ENCODE measurements around the gene RMC1. TPM values are rescaled to one million over a fixed set of nuclear protein-coding genes. Genes with fewer than 3 reads are reported as not detected.

Gene RMC1
- total RNA-seq, 4 donors from 2014 or later, result 24.9 to 41.0 (median 31.0) TPM

DNA sequence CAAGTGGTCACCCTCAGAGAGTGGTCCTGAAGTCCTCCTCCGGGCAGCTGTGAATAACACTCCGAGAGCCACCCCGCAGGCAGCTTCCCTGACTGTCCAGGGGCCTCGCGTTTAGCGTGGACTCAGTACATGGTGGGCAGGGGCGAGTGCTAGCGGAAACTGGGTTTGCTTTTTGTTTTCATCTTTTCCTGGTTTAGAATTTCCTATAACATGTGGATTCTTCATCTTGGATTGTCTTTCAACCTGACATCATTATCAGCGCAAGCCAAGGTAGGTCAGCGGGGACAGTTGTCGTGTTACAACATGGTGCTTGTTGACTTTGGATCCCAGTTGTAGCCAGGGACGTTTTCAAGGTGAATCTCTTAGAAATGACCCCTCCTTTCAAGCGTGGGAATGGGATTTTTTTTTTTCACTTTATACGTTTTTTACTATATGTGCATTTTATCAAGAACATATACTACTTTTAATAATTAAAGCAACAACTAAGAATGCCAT lies 20.9 kb downstream of the RMC1 start:
- H3K36me3 ChIP-seq, result peaks cover 58 to 99% (median 93%) of the 10 kb centered on the region in 4 donors

GRCh38 chr18:23526501-23527063 lies 23.3 kb downstream of the RMC1 start:
- Histone ChIP-seq H3K27ac (replicated peaks in 1 of 4) (no peak overlapping the region), H3K27me3 (no peaks in the 10 kb centered on the region), H3K4me1 (peaks cover 0 to 12% (median 9%) of the 10 kb centered on the region in 4 donors), H3K36me3 (peaks cover 57 to 99% (median 93%) of the 10 kb centered on the region in 4 donors), H3K4me3 (no peak overlapping the region), H3K9me3 (no peaks in the 10 kb centered on the region)
- WGBS, result 92% methylated on average over 5 of the region's 5 CpGs
- intact Hi-C loops (cut with DNase I), result no loop called here
- TF ChIP-seq EP300 (IDR thresholded peaks at IDR 0.05), result no peak
- no peak for TF ChIP-seq CTCF (IDR thresholded peaks at IDR 0.05)
- no peak for TF ChIP-seq POLR2A (IDR thresholded peaks at IDR 0.05; ENCODE audit: low read depth)
- no peak for TF ChIP-seq POLR2AphosphoS5 (IDR thresholded peaks at IDR 0.05)
- DNase-seq (ENCODE audit: extremely low spot score), result no peak

More for the DNA sequence above, 20.9 kb downstream of the RMC1 start:
- Histone ChIP-seq H3K27ac (replicated peaks in 1 of 4) (no peak overlapping the region), H3K9me3 (no peaks in the 10 kb centered on the region), H3K27me3 (no peaks in the 10 kb centered on the region), H3K4me1 (peaks cover 0 to 17% (median 14%) of the 10 kb centered on the region in 4 donors), H3K4me3 (no peak overlapping the region)
- no peak for TF ChIP-seq POLR2AphosphoS5 (IDR thresholded peaks at IDR 0.05)
- TF ChIP-seq POLR2A (IDR thresholded peaks at IDR 0.05; ENCODE audit: low read depth), result no peak
- TF ChIP-seq EP300 (IDR thresholded peaks at IDR 0.05), result no peak
- no peak for TF ChIP-seq CTCF (IDR thresholded peaks at IDR 0.05)
- WGBS, result 96% methylated on average over 11 of the region's 14 CpGs
- no peak for DNase-seq (ENCODE audit: extremely low spot score)
- intact Hi-C loops (cut with DNase I), result no loop called here

DNA sequence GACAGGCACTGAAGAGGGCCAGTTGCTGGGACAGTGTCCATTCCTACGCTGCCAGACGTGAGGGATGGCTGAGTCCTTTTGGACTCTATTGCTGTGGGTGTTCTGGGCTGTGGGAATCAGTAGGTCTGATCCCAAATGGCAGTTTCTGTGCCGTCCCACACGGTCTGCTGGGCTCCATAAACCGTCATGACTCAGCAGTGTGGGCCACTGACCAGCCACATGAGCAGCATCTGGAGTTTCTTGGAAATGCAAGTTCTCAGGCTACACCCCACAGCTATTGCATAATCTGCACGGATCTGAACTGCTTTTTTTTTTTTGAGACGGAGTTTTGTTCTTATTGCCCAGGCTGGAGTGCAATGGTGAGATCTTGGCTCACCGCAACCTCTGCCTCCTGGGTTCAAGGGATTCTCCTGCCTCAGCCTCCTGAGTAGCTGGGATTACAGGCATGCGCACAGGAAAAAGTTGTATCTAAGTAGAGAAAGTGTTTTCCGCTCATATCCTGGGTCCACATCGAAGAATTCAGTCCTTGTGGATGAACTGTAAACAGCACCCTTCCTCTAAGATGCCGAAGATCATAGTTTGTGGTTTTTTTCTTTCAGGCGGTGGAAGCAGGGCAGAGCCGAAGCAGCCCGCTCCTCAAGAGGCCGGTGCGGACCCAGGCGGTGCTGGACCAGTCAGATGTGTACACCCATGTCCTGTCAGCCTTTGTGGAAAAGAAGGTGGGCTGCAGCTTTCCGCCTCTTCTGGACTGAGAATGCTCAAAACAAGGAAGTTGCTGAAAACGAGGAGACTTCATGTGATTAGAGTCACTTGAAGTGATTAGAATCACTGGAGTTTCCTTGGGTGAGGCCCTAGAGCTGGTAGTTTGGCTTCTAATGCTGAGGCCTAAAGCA lies 25.5 kb downstream of the RMC1 start:
- no peak for TF ChIP-seq CTCF (IDR thresholded peaks at IDR 0.05)
- peak in 1 of 2 donors; percentile 14 for TF ChIP-seq POLR2AphosphoS5 (IDR thresholded peaks at IDR 0.05)
- Histone ChIP-seq H3K4me1 (peaks cover 0 to 20% (median 17%) of the 10 kb centered on the region in 4 donors), H3K4me3 (no peak overlapping the region), H3K36me3 (peaks cover 53 to 99% (median 93%) of the 10 kb centered on the region in 4 donors), H3K27me3 (no peaks in the 10 kb centered on the region), H3K9me3 (no peaks in the 10 kb centered on the region), H3K27ac (replicated peaks in 1 of 4) (peak overlapping the region in 2 of 4 donors; percentile 28 to 43)
- 90% methylated on average over 18 of the region's 20 CpGs for WGBS
- intact Hi-C loops (cut with DNase I), result no loop called here
- no peak for DNase-seq (ENCODE audit: extremely low spot score)

GRCh38 chr18:23529604-23530003 lies 26.3 kb downstream of the RMC1 start:
- intact Hi-C loops (cut with DNase I), result no loop called here
- TF ChIP-seq CTCF (IDR thresholded peaks at IDR 0.05), result no peak
- no peak for TF ChIP-seq POLR2AphosphoS5 (IDR thresholded peaks at IDR 0.05)
- TF ChIP-seq EP300 (IDR thresholded peaks at IDR 0.05), result no peak
- no peak for TF ChIP-seq POLR2A (IDR thresholded peaks at IDR 0.05; ENCODE audit: low read depth)

More at GRCh38 chr18:23529604-23530003, 26.3 kb downstream of the RMC1 start:
- Histone ChIP-seq H3K27me3 (no peaks in the 10 kb centered on the region), H3K36me3 (peaks cover 54 to 99% (median 94%) of the 10 kb centered on the region in 4 donors), H3K4me1 (peaks cover 0 to 20% (median 17%) of the 10 kb centered on the region in 4 donors), H3K27ac (replicated peaks in 1 of 4) (no peak overlapping the region), H3K4me3 (no peak overlapping the region), H3K9me3 (no peaks in the 10 kb centered on the region)
- WGBS, result 85% methylated on average over 3 of the region's 3 CpGs
- no peak for DNase-seq (ENCODE audit: extremely low spot score)
